ENCODE results near the gene ZNF484. TPM values are rescaled to one million over a fixed set of nuclear protein-coding genes. Genes with fewer than 3 reads are reported as not detected.

ZNF484 gene
- total RNA-seq, 1 donor from 2014 or later, result 4.0 TPM

DNA sequence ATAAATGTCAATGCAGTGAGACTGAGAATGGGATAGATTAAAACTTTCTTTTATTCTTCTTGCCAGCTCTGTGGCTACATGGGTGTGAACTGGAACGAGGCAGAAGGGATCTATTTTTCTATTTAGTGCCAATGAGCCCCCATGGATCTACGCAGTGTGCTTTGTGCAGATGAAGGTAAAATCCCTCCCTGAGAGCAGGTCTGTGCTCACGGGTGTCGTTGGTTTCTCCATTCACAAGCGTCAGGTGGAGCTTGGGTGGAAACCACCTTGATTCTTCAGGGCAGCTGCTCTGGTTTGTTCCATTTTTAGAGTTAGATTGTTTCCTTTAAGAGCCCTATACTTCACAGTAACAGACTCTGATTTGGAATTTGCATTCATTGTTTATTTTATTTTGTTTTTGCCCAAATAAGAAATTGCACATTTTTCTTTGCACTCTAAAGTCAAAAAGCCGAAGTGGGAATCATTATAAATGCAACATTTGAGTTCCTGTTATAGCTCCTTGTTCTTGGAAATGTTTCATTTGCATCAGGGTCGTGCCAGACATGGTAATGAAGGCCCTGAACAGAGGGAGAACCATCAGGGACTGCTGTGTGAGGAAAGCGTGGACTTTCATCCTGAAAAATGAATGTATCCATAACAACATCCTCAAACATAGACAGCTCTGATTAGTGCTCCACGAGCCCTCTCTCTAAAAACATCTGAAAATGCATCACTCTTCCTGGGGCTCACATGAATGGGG lies 82.1 kb downstream of the ZNF484 start:
- TF ChIP-seq, protein P1, sequence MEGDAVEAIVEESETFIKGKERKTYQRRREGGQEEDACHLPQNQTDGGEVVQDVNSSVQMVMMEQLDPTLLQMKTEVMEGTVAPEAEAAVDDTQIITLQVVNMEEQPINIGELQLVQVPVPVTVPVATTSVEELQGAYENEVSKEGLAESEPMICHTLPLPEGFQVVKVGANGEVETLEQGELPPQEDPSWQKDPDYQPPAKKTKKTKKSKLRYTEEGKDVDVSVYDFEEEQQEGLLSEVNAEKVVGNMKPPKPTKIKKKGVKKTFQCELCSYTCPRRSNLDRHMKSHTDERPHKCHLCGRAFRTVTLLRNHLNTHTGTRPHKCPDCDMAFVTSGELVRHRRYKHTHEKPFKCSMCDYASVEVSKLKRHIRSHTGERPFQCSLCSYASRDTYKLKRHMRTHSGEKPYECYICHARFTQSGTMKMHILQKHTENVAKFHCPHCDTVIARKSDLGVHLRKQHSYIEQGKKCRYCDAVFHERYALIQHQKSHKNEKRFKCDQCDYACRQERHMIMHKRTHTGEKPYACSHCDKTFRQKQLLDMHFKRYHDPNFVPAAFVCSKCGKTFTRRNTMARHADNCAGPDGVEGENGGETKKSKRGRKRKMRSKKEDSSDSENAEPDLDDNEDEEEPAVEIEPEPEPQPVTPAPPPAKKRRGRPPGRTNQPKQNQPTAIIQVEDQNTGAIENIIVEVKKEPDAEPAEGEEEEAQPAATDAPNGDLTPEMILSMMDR (conservative IDR thresholded peaks at IDR 0.05; ENCODE audit: low read depth, low read length), result no peak
- no peak for DNase-seq (ENCODE audit: low read depth)
- H3K4me3 ChIP-seq (ENCODE audit: low read depth, low read length), result no peak overlapping the region

Other genes with a start within 250 kb of the ZNF484 start
- 10.8 and 15.2 TPM in 2 replicates for gene IPPK, start 207.9 kb downstream of the ZNF484 start, total RNA-seq
- 32.2 and 35.0 TPM in 2 replicates for gene BICD2, start 113.2 kb downstream of the ZNF484 start, total RNA-seq
- 0.14 and 0.58 TPM in 2 replicates for gene FGD3, start 69.5 kb upstream of the ZNF484 start, total RNA-seq
- gene SUSD3, start 180.7 kb upstream of the ZNF484 start, total RNA-seq, result 1.4 and 2.9 TPM in 2 replicates
- gene CARD19, start 218.2 kb upstream of the ZNF484 start, total RNA-seq, result 64.6 and 85.2 TPM in 2 replicates

All from epithelial cell of proximal tubule (primary cell).